GM20000 (cell line): ENCODE measurements around the gene PEX14.

ENCODE experiments used
- DNase-seq: peaks from one replicate; pipeline ENCODE4 v3.0.0; 2012; ENCODE audit warnings: low spot score
- CTCF ChIP-seq: IDR thresholded peaks from 2 replicates; pipeline ENCODE4 v1.5.1; 2012; ENCODE audit warnings: mild to moderate bottlenecking, control low read depth; ENCODE audit errors: extremely low read depth, missing control alignments

The PEX14 gene

GRCh38 chr1:10522322-10522860 lies 47.6 kb downstream of the PEX14 start:
- no peak for TF ChIP-seq CTCF
- DNase-seq: no peak

- TF ChIP-seq CTCF: no peak
- DNase-seq: no peak
These were observed 50.5 kb downstream of the PEX14 start for GRCh38 chr1:10525208-10525607.

GRCh38 chr1:10528066-10529014 lies 53.6 kb downstream of the PEX14 start:
- DNase-seq: no peak
- no peak for TF ChIP-seq CTCF

- DNase-seq: no peak
- no peak for TF ChIP-seq CTCF
These were observed 54.3 kb downstream of the PEX14 start for GRCh38 chr1:10529091-10529490.

- DNase-seq: no peak
These were observed 55.0 kb downstream of the PEX14 start for GRCh38 chr1:10529765-10530164.

GRCh38 chr1:10530281-10530740 lies 55.6 kb downstream of the PEX14 start:
- no peak for TF ChIP-seq CTCF
- DNase-seq: no peak

More at GRCh38 chr1:10529765-10530164, 55.0 kb downstream of the PEX14 start:
- no peak for TF ChIP-seq CTCF
